Renal cortex interstitium (tissue), 11 donors: ENCODE results near the gene PALM3. TPM values are rescaled to one million over a fixed set of nuclear protein-coding genes. Genes with fewer than 3 reads are reported as not detected.
A peak's percentile ranks its signal among the peaks of the same experiment; 100 is the strongest.
"Not testable (repeated sequence)": the region's sequence is repeated elsewhere in the genome, so short reads cannot be mapped to it uniquely, and the experiment has no call there.

ENCODE experiments used
- DNase-seq, 11 donors: peaks; one replicate each; pipeline ENCODE4 v3.0.0-alpha.2; 2013; ENCODE audit warnings: low read depth in 9 of 11, low spot score in 4 of 11; ENCODE audit errors: extremely low read depth in 1 of 11
- polyA plus RNA-seq, 3 donors: library from polyadenylated mRNA; unstranded; fragments of 120-200 nt; gene quantifications; one replicate each; pipeline ENCODE4 v1.2.1, GENCODE V29; 2013; ENCODE audit not compliant: insufficient read length in 3 of 3

Gene PALM3
- polyA plus RNA-seq, 3 donors: 16.3 to 31.4 (median 20.1) TPM

GRCh38 chr19:14019739-14020138, 42.1 kb downstream of the PALM3 start:
- DNase-seq: not testable (repeated sequence)

- no peak for DNase-seq
Observed at GRCh38 chr19:14019100-14019499, 42.8 kb downstream of the PALM3 start.

GRCh38 chr19:14015524-14016035, 46.3 kb downstream of the PALM3 start:
- no peak for DNase-seq

GRCh38 chr19:14012378-14012915, 49.4 kb downstream of the PALM3 start:
- no peak for DNase-seq

GRCh38 chr19:14006766-14007562, 54.9 kb downstream of the PALM3 start:
- DNase-seq: peak in 3 of 11 donors; percentile 76 to 89 (median 88)

GRCh38 chr19:14006085-14006765, 55.7 kb downstream of the PALM3 start, which contains the start of gene RFX1:
TSS of gene RFX1 (minus strand) at chr19:14006320. CDS start at chr19:13993843, 12,477 bp downstream.
- peak; percentile 97 to 100 (median 99) for DNase-seq

GRCh38 chr19:14005349-14006084, 56.4 kb downstream of the PALM3 start:
- peak; percentile 64 to 89 (median 84) for DNase-seq

GRCh38 chr19:14004619-14005348, 57.1 kb downstream of the PALM3 start:
- DNase-seq: no peak

Other genes with a start within 250 kb of the PALM3 start
- 1 to 10 TPM in 2 of 3 donors, under 1 TPM in 1; 0.79 to 1.8 (median 1.3) TPM for gene NANOS3, start 184.9 kb downstream of the PALM3 start, polyA plus RNA-seq
- gene BRME1, start 156.0 kb downstream of the PALM3 start, polyA plus RNA-seq: 1 to 10 TPM; 4.3 to 7.3 (median 7.2) TPM
- gene CC2D1A, start 155.9 kb downstream of the PALM3 start, polyA plus RNA-seq: 10 to 100 TPM; 20.6 to 38.9 (median 29.1) TPM
- gene PODNL1, start 123.7 kb downstream of the PALM3 start, polyA plus RNA-seq: 1 to 10 TPM; 1.2 to 1.5 (median 1.2) TPM
- 10 to 100 TPM; 25.7 to 37.5 (median 35.7) TPM for gene DCAF15, start 109.6 kb downstream of the PALM3 start, polyA plus RNA-seq
- 10 to 100 TPM in 2 of 3 donors, 1 to 10 TPM in 1; 9.1 to 17.7 (median 14.8) TPM for gene RFX1, start 55.8 kb downstream of the PALM3 start, polyA plus RNA-seq
- not detected for gene RLN3, start 33.9 kb downstream of the PALM3 start, polyA plus RNA-seq
- gene IL27RA, start 30.3 kb downstream of the PALM3 start, polyA plus RNA-seq: 1 to 10 TPM; 4.6 to 7.3 (median 6.4) TPM
- gene MISP3, start 10.7 kb upstream of the PALM3 start, polyA plus RNA-seq: 1 to 10 TPM; 5.1 to 8.4 (median 7.6) TPM
- under 1 TPM in 1 of 3 donors, not detected in 2; 0.11 TPM for gene C19orf67, start 23.7 kb upstream of the PALM3 start, polyA plus RNA-seq
- gene SAMD1, start 28.7 kb upstream of the PALM3 start, polyA plus RNA-seq: 10 to 100 TPM; 28.2 to 62.2 (median 45.2) TPM
- 100 to 1,000 TPM in 1 of 3 donors, 10 to 100 TPM in 2; 90.2 to 104 (median 92.6) TPM for gene PRKACA, start 55.7 kb upstream of the PALM3 start, polyA plus RNA-seq
- gene ASF1B, start 74.5 kb upstream of the PALM3 start, polyA plus RNA-seq: 10 to 100 TPM; 15.5 to 23.0 (median 20.0) TPM
- 10 to 100 TPM; 33.2 to 53.1 (median 50.1) TPM for gene ADGRL1, start 144.1 kb upstream of the PALM3 start, polyA plus RNA-seq